Endodermal cell (in vitro differentiated cells): ENCODE data around the gene SEC23A. TPM values are rescaled to one million over a fixed set of nuclear protein-coding genes. Genes with fewer than 3 reads are reported as not detected.

Experiments
- DNase-seq: peaks from one replicate; pipeline ENCODE4 v3.0.0-alpha.2; 2017
- H3K27ac ChIP-seq: 2 replicates; pipeline ENCODE4 v1.5.1; 2013; ENCODE audit warnings: mild to moderate bottlenecking, low read depth, low read length, moderate library complexity
- H3K27me3 ChIP-seq: 2 replicates; pipeline ENCODE4 v1.6.1; 2013; ENCODE audit warnings: mild to moderate bottlenecking, low read length, moderate library complexity; ENCODE audit not compliant: insufficient read depth, control insufficient read depth, poor library complexity, severe bottlenecking
- H3K36me3 ChIP-seq: 2 replicates; pipeline ENCODE4 v1.7.0; 2013; ENCODE audit warnings: mild to moderate bottlenecking, low read length, moderate library complexity; ENCODE audit not compliant: control insufficient read depth, insufficient read depth
- H3K4me1 ChIP-seq: one replicate; pipeline ENCODE4 v1.7.0; 2013; ENCODE audit warnings: low read length; ENCODE audit not compliant: control insufficient read depth, insufficient read depth
- H3K4me3 ChIP-seq: 2 replicates; pipeline ENCODE4 v1.5.1; 2013; ENCODE audit warnings: mild to moderate bottlenecking, low read length, moderate library complexity
- H3K9ac ChIP-seq: 2 replicates; pipeline ENCODE4 v1.6.1; 2013; ENCODE audit warnings: mild to moderate bottlenecking, low read length, moderate library complexity; ENCODE audit not compliant: poor library complexity, severe bottlenecking; ENCODE audit errors: extremely low read depth
- H3K9me3 ChIP-seq: 2 replicates; pipeline ENCODE4 v1.6.1; 2013; ENCODE audit warnings: mild to moderate bottlenecking, low read length, moderate library complexity; ENCODE audit not compliant: control insufficient read depth
- H3K27ac Mint-ChIP-seq: 2 replicates; pipeline ENCODE4 v1.8.0; 2020; ENCODE audit warnings: mixed read lengths
- H3K27me3 Mint-ChIP-seq: 2 replicates; pipeline ENCODE4 v1.8.0; 2021; ENCODE audit warnings: mild to moderate bottlenecking, mixed read lengths; ENCODE audit not compliant: insufficient read depth
- H3K36me3 Mint-ChIP-seq: 2 replicates; pipeline ENCODE4 v1.8.0; 2020; ENCODE audit warnings: low read depth, mixed read lengths
- H3K4me1 Mint-ChIP-seq: 2 replicates; pipeline ENCODE4 v1.8.0; 2020; ENCODE audit warnings: mixed read lengths
- H3K4me3 Mint-ChIP-seq: 2 replicates; pipeline ENCODE4 v1.8.0; 2020; ENCODE audit warnings: mild to moderate bottlenecking, moderate library complexity, mixed read lengths
- H3K9me3 Mint-ChIP-seq: 2 replicates; pipeline ENCODE4 v1.8.0; 2020; ENCODE audit warnings: mild to moderate bottlenecking, mixed read lengths
- CTCF ChIP-seq: fragments of 200-600 bp; sonication (generic); conservative IDR thresholded peaks from 2 replicates; pipeline ENCODE4 v1.5.0; 2021; ENCODE audit warnings: antibody characterized with exemption, mild to moderate bottlenecking
- WGBS, 2 experiments: methylation state at CpG; one replicate each; pipeline versions ENCODE4 v1.1.5 to v1.1.7; 2013; ENCODE audit warnings: missing lambda C conversion rate in 2 of 2, mixed read lengths in 1 of 2; ENCODE audit not compliant: insufficient coverage in 1 of 2, insufficient read length in 1 of 2; 5-methylcytosine and 5-hydroxymethylcytosine counted together
- total RNA-seq, 2 donors: library from RNA; stranded (reverse); fragmentation: NEBNext Ultra II Directional in 1 of 2; extraction: Animal tissue kit (Norgen Biotek cat#: 25700) in 1 of 2; gene quantifications; 2 replicates in 1 of 2; 3 replicates in 1 of 2; pipeline ENCODE4 v1.2.1, GENCODE V29; 2021

Gene SEC23A
- total RNA-seq, 2 donors from 2014 or later = 58.5 to 89.7 TPM

- DNase-seq = no peak
- peaks cover 5% of the 10 kb centered on the region for H3K4me1 Mint-ChIP-seq
- Histone ChIP-seq H3K4me1 (no peaks in the 10 kb centered on the region), H3K9me3 (no peaks in the 10 kb centered on the region), H3K9ac (no peak overlapping the region), H3K36me3 (peaks cover 76% of the 10 kb centered on the region), H3K27me3 (no peaks in the 10 kb centered on the region), H3K4me3 (no peak overlapping the region), H3K27ac (no peak overlapping the region)
- no peak overlapping the region for H3K4me3 Mint-ChIP-seq
- H3K27ac Mint-ChIP-seq = no peak overlapping the region
- no peaks in the 10 kb centered on the region for H3K27me3 Mint-ChIP-seq
- H3K36me3 Mint-ChIP-seq = peaks cover 55% of the 10 kb centered on the region
- WGBS, 2 experiments = 98 to 100% methylated on average over 1 to 3 of the region's 3 CpGs
- no peak for TF ChIP-seq CTCF
- H3K9me3 Mint-ChIP-seq = no peaks in the 10 kb centered on the region
Measured at GRCh38 chr14:39094515-39094914, 8.5 kb downstream of the SEC23A start.

GRCh38 chr14:39091716-39092115, 11.3 kb downstream of the SEC23A start:
- no peak for DNase-seq
- H3K4me1 ChIP-seq = no peaks in the 10 kb centered on the region
- Mint-ChIP-seq H3K9me3 (no peaks in the 10 kb centered on the region), H3K27me3 (no peaks in the 10 kb centered on the region), H3K4me1 (no peaks in the 10 kb centered on the region), H3K27ac (no peak overlapping the region), H3K4me3 (no peak overlapping the region), H3K36me3 (peaks cover 75% of the 10 kb centered on the region)
- no peak overlapping the region for H3K4me3 ChIP-seq
- no peak for TF ChIP-seq CTCF
- peaks cover 90% of the 10 kb centered on the region for H3K36me3 ChIP-seq
- no peak overlapping the region for H3K9ac ChIP-seq
- no peak overlapping the region for H3K27ac ChIP-seq
- peaks cover 8% of the 10 kb centered on the region for H3K9me3 ChIP-seq
- WGBS, 2 experiments = 92% methylated on average over 1 of the region's 1 CpG; no CpG with 5 or more reads in 1 of the 2 experiments
- H3K27me3 ChIP-seq = no peaks in the 10 kb centered on the region

GRCh38 chr14:39090548-39091111, 12.4 kb downstream of the SEC23A start:
- TF ChIP-seq CTCF = no peak
- no peak for DNase-seq
- H3K4me1 Mint-ChIP-seq = no peaks in the 10 kb centered on the region
- Histone ChIP-seq H3K9me3 (peaks cover 18% of the 10 kb centered on the region), H3K4me1 (no peaks in the 10 kb centered on the region), H3K27ac (no peak overlapping the region), H3K9ac (no peak overlapping the region), H3K36me3 (peaks cover 91% of the 10 kb centered on the region), H3K27me3 (no peaks in the 10 kb centered on the region), H3K4me3 (no peak overlapping the region)
- H3K27ac Mint-ChIP-seq = no peak overlapping the region
- 92 to 100% methylated on average over 1 to 3 of the region's 4 CpGs for WGBS, 2 experiments
- no peak overlapping the region for H3K4me3 Mint-ChIP-seq
- H3K36me3 Mint-ChIP-seq = peaks cover 79% of the 10 kb centered on the region
- H3K9me3 Mint-ChIP-seq = no peaks in the 10 kb centered on the region
- H3K27me3 Mint-ChIP-seq = no peaks in the 10 kb centered on the region
